ENCODE measurements around the gene FXYD5. TPM values are rescaled to one million over a fixed set of nuclear protein-coding genes. Genes with fewer than 3 reads are reported as not detected.
A peak's percentile ranks its signal among the peaks of the same experiment; 100 is the strongest.

Gene FXYD5
- total and polyA plus RNA-seq, 8 donors: 2.6 to 101 (median 16.8) TPM

DNA sequence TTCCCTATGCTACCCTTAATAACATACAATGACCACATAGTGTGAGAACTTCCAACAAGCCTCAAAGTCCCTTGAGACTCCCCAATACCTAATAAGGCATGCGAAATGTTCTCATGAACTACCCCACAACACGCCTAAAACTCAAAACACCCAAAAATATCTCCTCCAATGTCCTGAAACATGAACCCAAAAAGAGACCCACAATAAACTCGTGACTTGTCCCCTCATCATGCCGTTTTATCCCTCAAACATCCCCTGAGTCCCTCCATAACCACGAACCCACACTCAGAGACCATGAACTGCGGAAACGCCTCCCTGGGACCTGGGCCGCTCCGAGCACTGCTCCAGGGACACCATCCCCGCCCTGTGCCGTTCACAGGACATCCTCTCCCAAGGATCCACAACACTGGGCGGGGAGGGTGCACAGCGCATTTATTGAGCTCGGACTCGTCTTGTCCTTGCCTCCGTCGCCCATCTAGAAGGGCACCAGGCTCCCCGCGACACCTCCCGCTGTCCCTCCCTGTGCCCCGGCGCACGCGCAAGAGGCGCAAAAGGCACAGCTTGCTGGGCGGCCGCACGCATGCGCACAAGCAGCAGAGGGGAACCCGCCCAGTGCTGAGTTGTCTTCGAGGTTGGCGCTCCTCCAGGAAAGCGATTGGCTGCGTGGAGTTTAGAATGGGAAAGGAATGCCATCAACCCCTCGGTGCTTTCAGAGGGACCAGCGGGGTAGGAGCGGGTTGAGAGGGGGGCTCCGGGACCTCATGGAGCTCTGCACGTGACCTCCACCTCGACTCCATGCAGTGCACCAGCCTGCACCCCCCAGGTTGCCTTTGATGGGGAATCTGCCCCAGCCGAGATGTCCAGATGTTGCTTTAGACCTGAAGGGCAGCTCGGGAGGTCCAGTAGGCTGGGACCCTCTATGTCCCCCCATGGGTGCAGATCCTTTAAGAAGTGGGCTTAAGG, 30.2 kb upstream of the FXYD5 start:
- DNase-seq: peak; percentile 90 to 99 (median 94)
- ATAC-seq: peak; percentile 94 to 96 (median 96)
- TF ChIP-seq, protein P1, sequence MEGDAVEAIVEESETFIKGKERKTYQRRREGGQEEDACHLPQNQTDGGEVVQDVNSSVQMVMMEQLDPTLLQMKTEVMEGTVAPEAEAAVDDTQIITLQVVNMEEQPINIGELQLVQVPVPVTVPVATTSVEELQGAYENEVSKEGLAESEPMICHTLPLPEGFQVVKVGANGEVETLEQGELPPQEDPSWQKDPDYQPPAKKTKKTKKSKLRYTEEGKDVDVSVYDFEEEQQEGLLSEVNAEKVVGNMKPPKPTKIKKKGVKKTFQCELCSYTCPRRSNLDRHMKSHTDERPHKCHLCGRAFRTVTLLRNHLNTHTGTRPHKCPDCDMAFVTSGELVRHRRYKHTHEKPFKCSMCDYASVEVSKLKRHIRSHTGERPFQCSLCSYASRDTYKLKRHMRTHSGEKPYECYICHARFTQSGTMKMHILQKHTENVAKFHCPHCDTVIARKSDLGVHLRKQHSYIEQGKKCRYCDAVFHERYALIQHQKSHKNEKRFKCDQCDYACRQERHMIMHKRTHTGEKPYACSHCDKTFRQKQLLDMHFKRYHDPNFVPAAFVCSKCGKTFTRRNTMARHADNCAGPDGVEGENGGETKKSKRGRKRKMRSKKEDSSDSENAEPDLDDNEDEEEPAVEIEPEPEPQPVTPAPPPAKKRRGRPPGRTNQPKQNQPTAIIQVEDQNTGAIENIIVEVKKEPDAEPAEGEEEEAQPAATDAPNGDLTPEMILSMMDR (IDR thresholded peaks at IDR 0.05): no peak
- WGBS, 2 donors: 8 to 10% methylated on average over 42 of the region's 42 CpGs
- H3K4me3 ChIP-seq: peak overlapping the region; percentile 26 to 56 (median 40)
- no peak for FAIRE-seq
- no peaks in the 10 kb centered on the region for H3K9me3 ChIP-seq
- H3K4me1 ChIP-seq: peaks cover 0 to 12% (median 0%) of the 10 kb centered on the region in 3 donors
- no peaks in the 10 kb centered on the region for H3K27me3 ChIP-seq
- no peaks in the 10 kb centered on the region for H3K36me3 ChIP-seq
- intact Hi-C loops (cut with DNase I): no loop called here
- peak overlapping the region in 3 of 4 donors; percentile 60 to 69 (median 66) for H3K27ac ChIP-seq

DNA sequence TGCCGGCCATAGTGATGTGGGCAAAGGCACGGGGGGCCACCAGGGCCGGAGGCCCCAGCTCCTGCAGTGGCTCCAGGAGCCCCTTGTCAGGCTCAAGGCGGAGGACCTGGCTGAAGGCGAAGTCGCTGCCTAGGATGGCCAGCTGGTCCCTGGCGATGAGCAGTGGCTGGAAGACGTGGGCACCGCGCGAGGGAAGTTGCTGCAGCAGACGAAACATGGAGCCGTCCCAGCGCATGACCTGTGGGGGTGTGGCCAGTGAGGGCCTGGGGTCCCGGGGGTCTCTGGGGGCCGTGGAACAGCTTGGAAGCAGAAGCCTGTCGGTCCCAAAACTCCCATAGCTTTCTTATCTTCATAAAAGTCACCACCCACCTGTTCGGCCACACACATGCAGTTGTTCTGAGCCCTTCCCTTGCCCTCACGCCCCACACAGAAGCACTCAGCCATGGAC, 29.2 kb upstream of the FXYD5 start:
- Histone ChIP-seq H3K9me3 (no peaks in the 10 kb centered on the region), H3K27ac (no peak overlapping the region), H3K4me3 (no peak overlapping the region), H3K36me3 (no peaks in the 10 kb centered on the region), H3K4me1 (peaks cover 0 to 12% (median 0%) of the 10 kb centered on the region in 3 donors), H3K27me3 (no peaks in the 10 kb centered on the region)
- TF ChIP-seq, protein P1 (IDR thresholded peaks at IDR 0.05): no peak
- intact Hi-C loops (cut with DNase I): no loop called here
- no peak for FAIRE-seq
- WGBS, 2 donors: 90 to 91% methylated on average over 19 of the region's 19 CpGs
- ATAC-seq: no peak
- peak in 2 of 6 donors; percentile 22 to 51 for DNase-seq

DNA sequence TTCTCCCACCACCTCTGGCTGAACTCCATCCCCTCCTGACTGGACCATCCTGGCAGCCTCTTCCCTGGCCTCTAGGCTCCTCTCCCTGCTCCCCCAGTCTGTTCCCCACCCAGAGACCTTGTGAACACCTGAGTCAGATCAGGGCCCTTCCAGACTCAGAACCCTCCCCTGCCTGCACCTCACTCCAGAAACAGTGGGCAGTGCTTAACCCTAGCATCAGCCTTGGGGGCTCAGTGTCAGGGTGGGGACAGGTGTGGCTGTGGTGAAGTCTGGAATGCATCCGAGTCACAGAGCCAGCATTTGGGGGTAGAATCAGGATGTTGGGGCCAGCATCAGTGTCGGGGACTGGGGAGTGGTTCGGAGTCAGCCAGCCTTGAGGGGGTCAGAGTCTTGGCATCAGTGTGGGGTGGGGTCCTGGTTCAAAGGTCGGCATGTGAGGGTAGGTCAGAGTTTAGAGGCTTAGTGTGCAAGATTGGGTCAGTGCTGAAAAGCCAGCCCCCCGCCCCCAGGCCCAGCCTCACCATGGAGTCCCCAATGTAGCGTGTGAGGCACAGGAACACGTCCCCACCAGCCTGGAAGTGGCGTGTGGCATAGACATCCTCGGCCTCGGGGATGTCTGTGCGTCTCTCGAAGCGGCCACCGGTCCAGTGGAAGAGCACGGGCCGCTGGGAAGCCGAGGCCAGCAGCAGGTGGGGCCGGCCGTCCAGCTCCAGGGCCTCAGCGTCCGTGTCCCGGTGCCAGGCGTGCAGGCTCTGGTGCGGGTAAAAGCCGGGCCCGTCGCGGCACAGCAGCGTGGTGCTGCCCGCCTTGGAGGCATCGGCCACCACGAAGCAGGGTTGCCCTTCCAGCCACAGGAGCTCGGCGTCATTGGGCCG, 28.5 kb upstream of the FXYD5 start:
- no peaks in the 10 kb centered on the region for H3K27me3 ChIP-seq
- TF ChIP-seq, protein P1 (IDR thresholded peaks at IDR 0.05): no peak
- no peaks in the 10 kb centered on the region for H3K9me3 ChIP-seq
- no peak overlapping the region for H3K4me3 ChIP-seq
- no peak for FAIRE-seq
- intact Hi-C loops (cut with DNase I): no loop called here
- no peaks in the 10 kb centered on the region for H3K36me3 ChIP-seq
- no peak for DNase-seq
- no peak overlapping the region for H3K27ac ChIP-seq
- 91 to 92% methylated on average over 35 of the region's 35 CpGs for WGBS, 2 donors
- no peak for ATAC-seq
- peaks cover 0 to 12% (median 0%) of the 10 kb centered on the region in 3 donors for H3K4me1 ChIP-seq

DNA sequence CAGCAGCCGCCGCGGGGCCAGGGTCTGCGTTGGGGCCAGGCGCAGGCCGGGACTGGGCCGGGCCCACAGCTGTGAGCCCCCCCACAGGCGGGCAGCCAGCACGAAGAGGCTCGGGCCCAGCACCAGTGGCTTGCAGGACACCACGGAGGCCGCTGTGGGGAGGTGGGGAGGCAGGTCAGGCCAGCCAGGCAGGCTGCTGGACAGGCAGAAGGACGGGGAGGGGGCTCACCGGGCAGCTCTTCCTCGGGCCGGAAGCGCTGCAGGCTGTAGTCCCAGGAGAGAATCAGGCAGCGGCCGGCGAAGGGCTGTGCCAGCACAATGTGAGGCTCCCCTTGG, 27.9 kb upstream of the FXYD5 start:
- Histone ChIP-seq H3K4me1 (peaks cover 0 to 12% (median 0%) of the 10 kb centered on the region in 3 donors), H3K4me3 (no peak overlapping the region), H3K9me3 (no peaks in the 10 kb centered on the region), H3K36me3 (no peaks in the 10 kb centered on the region), H3K27ac (no peak overlapping the region), H3K27me3 (no peaks in the 10 kb centered on the region)
- DNase-seq: no peak
- intact Hi-C loops (cut with DNase I): no loop called here
- WGBS, 2 donors: 72 to 76% methylated on average over 20 of the region's 20 CpGs
- FAIRE-seq: no peak
- no peak for ATAC-seq
- TF ChIP-seq, protein P1 (IDR thresholded peaks at IDR 0.05): no peak

All from pancreas (tissue), 10 donors.